Caco-2 (cell line): Measurements from ENCODE around the gene HTATSF1. TPM values are rescaled to one million over a fixed set of nuclear protein-coding genes. Genes with fewer than 3 reads are reported as not detected.

Source experiments
- BruUV-seq: library from RNA; stranded (reverse); fragments of 400-500 nt; replicated peaks from 2 replicates; lab custom pipeline; 2021; lab: Mats Ljungman, UMichigan
- CTCF ChIA-PET: fragments of 300-600 bp; sonication (Branson Sonifier 250); formaldehyde crosslinking; loops from one replicate; lab custom pipeline; 2022; ENCODE audit warnings: antibody characterized with exemption; lab: Charles Lee
- POLR2A ChIA-PET: fragments of 300-600 bp; sonication (Branson Sonifier 250); formaldehyde crosslinking; loops from one replicate; lab custom pipeline; 2022; ENCODE audit warnings: antibody characterized with exemption; lab: Charles Lee
- DNase-seq, 2 experiments: peaks; one replicate each; pipeline versions ENCODE4 v3.0.0 to v3.0.0-alpha.2; 2020 to 2022
- H3K27me3 ChIP-seq: replicated peaks from 2 replicates; pipeline ENCODE4 v1.6.0; 2011; ENCODE audit warnings: low read length; ENCODE audit not compliant: control insufficient read depth, insufficient read depth
- H3K36me3 ChIP-seq: 2 replicates; pipeline ENCODE4 v1.5.1; 2011; ENCODE audit warnings: low read length; ENCODE audit not compliant: control insufficient read depth, insufficient read depth
- H3K4me1 ChIP-seq: fragments of 250-450 bp; sonication (Bioruptor Pico); 2 replicates; pipeline ENCODE4 v1.5.1; 2020; ENCODE audit warnings: mild to moderate bottlenecking
- H3K4me3 ChIP-seq: 2 replicates; pipeline ENCODE4 v1.5.1; 2011; ENCODE audit warnings: low read depth, mild to moderate bottlenecking, control low read depth, low read length
- H3K9me3 ChIP-seq: fragments of 250-450 bp; sonication (Bioruptor Pico); 2 replicates; pipeline ENCODE4 v1.5.1; 2020; ENCODE audit warnings: mild to moderate bottlenecking, moderate library complexity
- H3K27ac Mint-ChIP-seq: one replicate; pipeline ENCODE4 v1.8.0; 2022; ENCODE audit warnings: mixed read lengths; ENCODE audit not compliant: unreplicated experiment
- H3K27me3 Mint-ChIP-seq: one replicate; pipeline ENCODE4 v1.8.0; 2022; ENCODE audit warnings: mixed read lengths; ENCODE audit not compliant: insufficient read depth, unreplicated experiment
- H3K36me3 Mint-ChIP-seq: one replicate; pipeline ENCODE4 v1.8.0; 2022; ENCODE audit warnings: mild to moderate bottlenecking, mixed read lengths; ENCODE audit not compliant: insufficient read depth, unreplicated experiment
- H3K4me1 Mint-ChIP-seq: one replicate; pipeline ENCODE4 v1.8.0; 2022; ENCODE audit warnings: low read depth, mixed read lengths; ENCODE audit not compliant: unreplicated experiment
- H3K4me3 Mint-ChIP-seq: one replicate; pipeline ENCODE4 v1.8.0; 2022; ENCODE audit warnings: mild to moderate bottlenecking, moderate library complexity, mixed read lengths; ENCODE audit not compliant: unreplicated experiment
- H3K9me3 Mint-ChIP-seq: one replicate; pipeline ENCODE4 v1.8.0; 2022; ENCODE audit warnings: mixed read lengths; ENCODE audit not compliant: unreplicated experiment
- intact Hi-C: fragments of 100-400 bp; cut with micrococcal nuclease; formaldehyde crosslinking; loops from one replicate; pipeline ENCODE4 v1.10.0; 2022; ENCODE audit not compliant: unreplicated experiment
- total RNA-seq: library from RNA; stranded (reverse); gene quantifications from 2 replicates; pipeline ENCODE4 v1.2.3, GENCODE V29; 2022
- TF ChIP-seq, protein P1 (sequence below), 2 experiments: fragments of 200-600 bp in 1 of 2; IDR thresholded peaks; 1 replicate in 1 of 2; 2 replicates in 1 of 2; pipeline versions ENCODE4 v1.5.1 to v1.8.0; 2011 to 2022; ENCODE audit warnings: antibody characterized with exemption in 1 of 2, control low read depth in 1 of 2, inconsistent platforms in 1 of 2, low read depth in 1 of 2, low read length in 1 of 2, mild to moderate bottlenecking in 1 of 2, moderate library complexity in 1 of 2; ENCODE audit not compliant: insufficient read depth in 1 of 2, severe bottlenecking in 1 of 2, unreplicated experiment in 1 of 2

The HTATSF1 gene
- total RNA-seq, 1 experiment from 2014 or later: 38.3 TPM

DNA sequence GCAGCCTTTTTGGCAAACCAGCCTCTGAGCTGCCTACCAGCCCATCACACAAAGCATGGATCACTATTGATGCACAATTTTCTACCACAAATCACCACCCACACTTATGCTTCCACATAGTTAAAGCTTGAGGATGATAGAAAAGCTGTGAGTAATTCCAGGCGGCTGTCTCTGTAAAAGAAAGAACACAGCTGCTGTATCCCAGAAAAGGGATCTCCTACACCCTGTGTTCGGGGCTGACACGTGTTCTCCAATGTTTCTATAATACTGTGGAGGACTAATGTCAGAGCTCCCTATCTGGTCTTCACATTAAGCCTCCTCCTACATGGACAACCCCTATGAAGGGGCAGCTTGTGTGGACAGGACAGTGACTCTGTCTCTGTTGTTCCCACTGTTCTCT is 22.2 kb upstream of the HTATSF1 start:
- Histone ChIP-seq H3K4me3 (no peak overlapping the region), H3K4me1 (no peaks in the 10 kb centered on the region), H3K27me3 (no peaks in the 10 kb centered on the region), H3K36me3 (no peaks in the 10 kb centered on the region), H3K9me3 (no peaks in the 10 kb centered on the region)
- no peak for DNase-seq
- no peaks in the 10 kb centered on the region for H3K27me3 Mint-ChIP-seq
- CTCF ChIA-PET: no interaction called here
- TF ChIP-seq, protein P1, sequence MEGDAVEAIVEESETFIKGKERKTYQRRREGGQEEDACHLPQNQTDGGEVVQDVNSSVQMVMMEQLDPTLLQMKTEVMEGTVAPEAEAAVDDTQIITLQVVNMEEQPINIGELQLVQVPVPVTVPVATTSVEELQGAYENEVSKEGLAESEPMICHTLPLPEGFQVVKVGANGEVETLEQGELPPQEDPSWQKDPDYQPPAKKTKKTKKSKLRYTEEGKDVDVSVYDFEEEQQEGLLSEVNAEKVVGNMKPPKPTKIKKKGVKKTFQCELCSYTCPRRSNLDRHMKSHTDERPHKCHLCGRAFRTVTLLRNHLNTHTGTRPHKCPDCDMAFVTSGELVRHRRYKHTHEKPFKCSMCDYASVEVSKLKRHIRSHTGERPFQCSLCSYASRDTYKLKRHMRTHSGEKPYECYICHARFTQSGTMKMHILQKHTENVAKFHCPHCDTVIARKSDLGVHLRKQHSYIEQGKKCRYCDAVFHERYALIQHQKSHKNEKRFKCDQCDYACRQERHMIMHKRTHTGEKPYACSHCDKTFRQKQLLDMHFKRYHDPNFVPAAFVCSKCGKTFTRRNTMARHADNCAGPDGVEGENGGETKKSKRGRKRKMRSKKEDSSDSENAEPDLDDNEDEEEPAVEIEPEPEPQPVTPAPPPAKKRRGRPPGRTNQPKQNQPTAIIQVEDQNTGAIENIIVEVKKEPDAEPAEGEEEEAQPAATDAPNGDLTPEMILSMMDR (IDR thresholded peaks at IDR 0.05; ENCODE audit: insufficient read depth in 1 of 2, low read depth in 1 of 2, low read length in 1 of 2, severe bottlenecking in 1 of 2, unreplicated experiment in 1 of 2): no peak
- POLR2A ChIA-PET: no interaction called here
- no peaks in the 10 kb centered on the region for H3K9me3 Mint-ChIP-seq
- BruUV-seq: no TSS peak
- H3K4me3 Mint-ChIP-seq: no peak overlapping the region
- no peak overlapping the region for H3K27ac Mint-ChIP-seq
- intact Hi-C loops: no loop called here
- H3K36me3 Mint-ChIP-seq: no peaks in the 10 kb centered on the region
- H3K4me1 Mint-ChIP-seq: no peaks in the 10 kb centered on the region

DNA sequence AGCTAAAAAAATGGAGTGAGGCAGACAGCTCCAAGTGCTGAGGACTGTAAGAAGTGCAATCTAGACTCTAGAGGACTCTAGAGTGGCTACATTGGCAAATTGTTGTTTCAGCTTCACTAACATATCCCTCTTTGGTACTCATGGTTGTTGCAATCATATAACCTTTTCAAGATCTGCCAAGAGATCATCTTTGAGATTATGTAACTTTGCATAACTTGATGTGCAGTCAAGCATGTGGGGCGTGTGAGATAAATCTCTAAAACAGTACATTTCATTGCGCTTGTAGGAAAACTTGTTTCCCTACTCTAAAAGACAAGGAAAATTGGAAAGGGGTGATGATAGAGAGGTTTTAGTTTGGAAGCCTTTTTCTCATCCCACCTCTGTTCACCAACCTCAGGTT is 20.9 kb upstream of the HTATSF1 start:
- no TSS peak for BruUV-seq
- no peaks in the 10 kb centered on the region for H3K9me3 Mint-ChIP-seq
- TF ChIP-seq, protein P1 (IDR thresholded peaks at IDR 0.05; ENCODE audit: insufficient read depth in 1 of 2, low read depth in 1 of 2, low read length in 1 of 2, severe bottlenecking in 1 of 2, unreplicated experiment in 1 of 2): no peak
- no peak overlapping the region for H3K4me3 Mint-ChIP-seq
- DNase-seq: no peak
- Histone ChIP-seq H3K36me3 (no peaks in the 10 kb centered on the region), H3K9me3 (no peaks in the 10 kb centered on the region), H3K4me3 (no peak overlapping the region), H3K27me3 (no peaks in the 10 kb centered on the region), H3K4me1 (no peaks in the 10 kb centered on the region)
- ChIA-PET POLR2A (no interaction called here), CTCF (interaction anchor here (0.6 to 0.9 kb wide), 3 partner anchors 40 to 79 kb away, joined by 3 to 8 read pairs (median 4); partner anchors contain the start of gene VGLL1)
- no peak overlapping the region for H3K27ac Mint-ChIP-seq
- intact Hi-C loops: no loop called here
- no peaks in the 10 kb centered on the region for H3K27me3 Mint-ChIP-seq
- H3K4me1 Mint-ChIP-seq: no peaks in the 10 kb centered on the region
- no peaks in the 10 kb centered on the region for H3K36me3 Mint-ChIP-seq

DNA sequence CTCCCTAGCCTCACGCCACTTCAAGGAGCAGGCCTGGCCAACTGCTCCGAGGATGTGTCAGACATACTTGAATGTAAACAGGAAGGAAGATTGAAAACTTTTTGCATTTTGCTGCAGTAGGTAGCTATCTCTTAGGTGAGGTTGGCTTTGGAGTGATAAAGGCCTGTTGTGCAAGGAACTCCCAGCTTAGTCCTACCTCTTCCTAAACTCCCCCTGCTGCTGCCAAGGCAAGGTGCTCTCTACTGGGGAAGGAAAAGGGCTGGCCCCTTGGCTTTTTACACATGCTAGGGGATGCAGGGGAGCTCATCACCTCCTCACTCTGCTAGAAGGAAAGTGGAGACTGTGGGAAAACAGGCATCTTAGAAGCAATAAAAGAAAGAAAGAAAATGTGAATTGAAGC is 20.4 kb upstream of the HTATSF1 start:
- H3K9me3 Mint-ChIP-seq: no peaks in the 10 kb centered on the region
- no peak overlapping the region for H3K27ac Mint-ChIP-seq
- TF ChIP-seq, protein P1 (IDR thresholded peaks at IDR 0.05; ENCODE audit: insufficient read depth in 1 of 2, low read depth in 1 of 2, low read length in 1 of 2, severe bottlenecking in 1 of 2, unreplicated experiment in 1 of 2): peak in 1 of 2 experiments; percentile 27
- no peak overlapping the region for H3K4me3 Mint-ChIP-seq
- no peaks in the 10 kb centered on the region for H3K27me3 ChIP-seq
- POLR2A ChIA-PET: no interaction called here
- no peaks in the 10 kb centered on the region for H3K36me3 ChIP-seq
- H3K36me3 Mint-ChIP-seq: no peaks in the 10 kb centered on the region
- no peaks in the 10 kb centered on the region for H3K27me3 Mint-ChIP-seq
- CTCF ChIA-PET: interaction anchor here (0.6 to 0.9 kb wide), 3 partner anchors 41 to 79 kb away, joined by 3 to 8 read pairs (median 4); partner anchors contain the start of gene VGLL1
- intact Hi-C loops: no loop called here
- H3K4me1 ChIP-seq: no peaks in the 10 kb centered on the region
- peak in 1 of 2 experiments; percentile 10 for DNase-seq
- H3K4me3 ChIP-seq: no peak overlapping the region
- BruUV-seq: no TSS peak
- no peaks in the 10 kb centered on the region for H3K9me3 ChIP-seq
- no peaks in the 10 kb centered on the region for H3K4me1 Mint-ChIP-seq
